ENCODE measurements around the gene OR10T2. TPM values are rescaled to one million over a fixed set of nuclear protein-coding genes. Genes with fewer than 3 reads are reported as not detected.
"Not testable (repeated sequence)": the region's sequence is repeated elsewhere in the genome, so short reads cannot be mapped to it uniquely, and the experiment has no call there.

The OR10T2 gene, protein sequence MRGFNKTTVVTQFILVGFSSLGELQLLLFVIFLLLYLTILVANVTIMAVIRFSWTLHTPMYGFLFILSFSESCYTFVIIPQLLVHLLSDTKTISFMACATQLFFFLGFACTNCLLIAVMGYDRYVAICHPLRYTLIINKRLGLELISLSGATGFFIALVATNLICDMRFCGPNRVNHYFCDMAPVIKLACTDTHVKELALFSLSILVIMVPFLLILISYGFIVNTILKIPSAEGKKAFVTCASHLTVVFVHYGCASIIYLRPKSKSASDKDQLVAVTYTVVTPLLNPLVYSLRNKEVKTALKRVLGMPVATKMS
- not detected in 2 replicates for total RNA-seq (2021)
- not detected for Bru-seq, nascent RNA
- not detected for BruChase-seq, experiment 1, labeled RNA remaining after a 2-hour chase
- not detected for BruChase-seq, experiment 2, labeled RNA remaining after a 6-hour chase
- long read RNA-seq = 0 reads

DNA sequence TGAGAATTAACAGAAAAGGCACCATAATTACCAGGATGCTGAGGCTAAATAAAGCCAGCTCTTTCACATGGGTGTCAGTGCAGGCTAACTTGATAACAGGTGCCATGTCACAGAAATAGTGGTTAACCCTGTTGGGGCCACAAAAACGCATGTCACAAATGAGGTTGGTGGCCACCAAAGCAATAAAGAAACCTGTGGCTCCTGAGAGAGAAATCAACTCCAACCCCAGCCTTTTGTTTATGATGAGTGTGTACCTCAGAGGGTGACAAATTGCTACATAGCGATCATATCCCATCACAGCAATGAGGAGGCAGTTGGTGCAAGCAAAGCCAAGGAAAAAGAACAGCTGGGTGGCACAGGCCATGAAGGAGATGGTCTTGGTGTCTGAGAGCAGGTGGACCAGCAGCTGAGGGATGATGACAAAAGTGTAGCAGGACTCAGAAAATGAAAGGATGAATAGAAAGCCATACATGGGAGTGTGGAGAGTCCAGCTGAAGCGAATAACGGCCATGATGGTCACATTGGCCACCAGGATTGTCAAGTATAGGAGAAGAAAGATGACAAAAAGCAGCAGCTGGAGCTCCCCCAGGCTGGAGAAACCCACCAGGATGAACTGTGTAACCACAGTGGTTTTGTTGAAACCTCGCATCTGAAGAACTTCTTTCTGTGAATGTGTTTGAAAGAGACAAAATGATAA, at the start of gene OR10T2:
Gene OR10T2 (minus strand): TSS at position 649 of the 697 bp plus-strand sequence. CDS start 0 bp downstream, at position 649.
- no peaks in the 10 kb centered on the region for H3K9me3 ChIP-seq (ENCODE audit: insufficient read depth, low read depth)
- no peak within 1 kb of the TSS for H3K4me3 ChIP-seq
- no peak for TF ChIP-seq EZH2 (IDR thresholded peaks at IDR 0.05; ENCODE audit: low read depth)
- TF ChIP-seq, protein P1, sequence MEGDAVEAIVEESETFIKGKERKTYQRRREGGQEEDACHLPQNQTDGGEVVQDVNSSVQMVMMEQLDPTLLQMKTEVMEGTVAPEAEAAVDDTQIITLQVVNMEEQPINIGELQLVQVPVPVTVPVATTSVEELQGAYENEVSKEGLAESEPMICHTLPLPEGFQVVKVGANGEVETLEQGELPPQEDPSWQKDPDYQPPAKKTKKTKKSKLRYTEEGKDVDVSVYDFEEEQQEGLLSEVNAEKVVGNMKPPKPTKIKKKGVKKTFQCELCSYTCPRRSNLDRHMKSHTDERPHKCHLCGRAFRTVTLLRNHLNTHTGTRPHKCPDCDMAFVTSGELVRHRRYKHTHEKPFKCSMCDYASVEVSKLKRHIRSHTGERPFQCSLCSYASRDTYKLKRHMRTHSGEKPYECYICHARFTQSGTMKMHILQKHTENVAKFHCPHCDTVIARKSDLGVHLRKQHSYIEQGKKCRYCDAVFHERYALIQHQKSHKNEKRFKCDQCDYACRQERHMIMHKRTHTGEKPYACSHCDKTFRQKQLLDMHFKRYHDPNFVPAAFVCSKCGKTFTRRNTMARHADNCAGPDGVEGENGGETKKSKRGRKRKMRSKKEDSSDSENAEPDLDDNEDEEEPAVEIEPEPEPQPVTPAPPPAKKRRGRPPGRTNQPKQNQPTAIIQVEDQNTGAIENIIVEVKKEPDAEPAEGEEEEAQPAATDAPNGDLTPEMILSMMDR (conservative IDR thresholded peaks at IDR 0.05) = no peak
- ChIA-PET POLR2A (ENCODE audit: unreplicated experiment) (no interaction called here), CTCF (no interaction called here)
- H3K36me3 ChIP-seq (ENCODE audit: low read depth) = no peaks in the 10 kb centered on the region
- no peak within 1 kb of the TSS for H2AFZ ChIP-seq
- no peaks in the 10 kb centered on the region for H3K4me1 ChIP-seq (replicated peaks; ENCODE audit: insufficient read depth)
- H3K9me2 ChIP-seq (ENCODE audit: insufficient read depth) = no peaks in the 10 kb centered on the region
- DNase-seq = no peak
- BruUV-seq (replicated peaks) = no TSS peak
- intact Hi-C loops (cut with micrococcal nuclease; ENCODE audit: unreplicated experiment) = no loop called here
- H3K27ac ChIP-seq = no peak within 1 kb of the TSS
- H3F3A ChIP-seq (ENCODE audit: insufficient read depth, low read depth) = no peaks in the 10 kb centered on the region
- H4K20me1 ChIP-seq (ENCODE audit: insufficient read depth) = no peaks in the 10 kb centered on the region
- no peak within 1 kb of the TSS for H3K4me2 ChIP-seq
- no peaks in the 10 kb centered on the region for H3K27me3 ChIP-seq (ENCODE audit: insufficient read depth, low read depth)
- no peaks in the 10 kb centered on the region for H3K79me2 ChIP-seq (ENCODE audit: low read depth)

DNA sequence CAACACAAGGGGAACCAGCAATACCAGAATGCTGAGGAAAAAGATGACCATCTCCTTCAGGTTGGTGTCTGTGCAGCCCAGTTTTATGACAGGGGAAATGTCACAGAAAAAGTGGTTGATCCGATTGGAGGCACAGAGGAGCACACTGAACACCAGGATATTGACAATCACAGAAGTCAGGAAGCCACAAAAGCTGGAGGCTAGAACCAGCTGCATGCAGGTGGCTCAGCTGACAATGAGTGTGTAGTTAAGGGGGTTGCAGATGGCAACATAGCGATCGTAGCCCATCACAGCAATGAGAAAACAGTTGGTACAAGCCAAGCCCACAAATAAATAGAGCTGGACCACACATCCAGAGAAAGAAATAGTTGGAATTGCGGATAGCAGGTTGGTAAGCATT, 46.1 kb upstream of the OR10T2 start:
- H3F3A ChIP-seq (ENCODE audit: insufficient read depth, low read depth) = no peaks in the 10 kb centered on the region
- no TSS peak for BruUV-seq (replicated peaks)

DNA sequence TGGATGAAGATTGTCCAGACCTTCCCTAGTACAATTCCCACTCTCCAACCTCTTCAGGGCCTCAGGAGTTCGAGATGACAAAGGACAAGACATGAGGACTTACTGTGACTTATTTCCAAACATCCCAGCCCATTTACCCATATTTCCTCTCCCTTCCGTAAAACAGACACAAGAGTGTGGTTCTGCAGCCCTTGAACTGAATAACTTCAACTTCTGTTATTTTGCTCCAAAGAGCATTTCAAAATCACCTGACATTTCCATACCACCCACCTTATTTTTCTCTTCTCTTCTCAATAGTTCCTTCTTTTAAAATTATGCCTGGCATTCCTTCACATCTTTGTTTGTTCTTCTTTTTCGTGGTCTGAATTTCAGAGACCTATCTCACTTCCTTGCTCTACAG, 35.5 kb upstream of the OR10T2 start:
- Histone ChIP-seq H4K20me1 (ENCODE audit: insufficient read depth) (no peaks in the 10 kb centered on the region; the same call in 1 of the 2 replicates), H2AFZ (no peak overlapping the region), H3K36me3 (ENCODE audit: low read depth) (no peaks in the 10 kb centered on the region), H3K9me3 (ENCODE audit: insufficient read depth, low read depth) (no peaks in the 10 kb centered on the region; the same call in 1 of the 2 replicates), H3K27me3 (ENCODE audit: insufficient read depth, low read depth) (no peaks in the 10 kb centered on the region), H3K4me2 (no peak overlapping the region), H3K9me2 (ENCODE audit: insufficient read depth) (no peaks in the 10 kb centered on the region), H3K27ac (no peak overlapping the region), H3F3A (ENCODE audit: insufficient read depth, low read depth) (no peaks in the 10 kb centered on the region), H3K4me3 (no peak overlapping the region), H3K4me1 (replicated peaks; ENCODE audit: insufficient read depth) (no peaks in the 10 kb centered on the region), H3K79me2 (ENCODE audit: low read depth) (no peaks in the 10 kb centered on the region)
- CTCF ChIA-PET = no interaction called here
- no TSS peak for BruUV-seq (replicated peaks)
- intact Hi-C loops (cut with micrococcal nuclease; ENCODE audit: unreplicated experiment) = no loop called here
- POLR2A ChIA-PET (ENCODE audit: unreplicated experiment) = no interaction called here
- TF ChIP-seq, protein P1 (conservative IDR thresholded peaks at IDR 0.05) = no peak
- no peak for TF ChIP-seq EZH2 (IDR thresholded peaks at IDR 0.05; ENCODE audit: low read depth)
- no peak for DNase-seq

More for the DNA sequence above, 46.1 kb upstream of the OR10T2 start:
- Histone ChIP-seq H3K4me3 (no peak overlapping the region), H4K20me1 (ENCODE audit: insufficient read depth) (no peaks in the 10 kb centered on the region), H3K27ac (no peak overlapping the region), H3K9me3 (ENCODE audit: insufficient read depth, low read depth) (no peaks in the 10 kb centered on the region), H2AFZ (no peak overlapping the region), H3K4me1 (replicated peaks; ENCODE audit: insufficient read depth) (no peaks in the 10 kb centered on the region), H3K27me3 (ENCODE audit: insufficient read depth, low read depth) (no peaks in the 10 kb centered on the region), H3K4me2 (no peak overlapping the region), H3K79me2 (ENCODE audit: low read depth) (no peaks in the 10 kb centered on the region), H3K36me3 (ENCODE audit: low read depth) (no peaks in the 10 kb centered on the region), H3K9me2 (ENCODE audit: insufficient read depth) (no peaks in the 10 kb centered on the region)
- intact Hi-C loops (cut with micrococcal nuclease; ENCODE audit: unreplicated experiment) = no loop called here
- no peak for DNase-seq
- no peak for TF ChIP-seq EZH2 (IDR thresholded peaks at IDR 0.05; ENCODE audit: low read depth)
- ChIA-PET POLR2A (ENCODE audit: unreplicated experiment) (no interaction called here), CTCF (no interaction called here)

DNA sequence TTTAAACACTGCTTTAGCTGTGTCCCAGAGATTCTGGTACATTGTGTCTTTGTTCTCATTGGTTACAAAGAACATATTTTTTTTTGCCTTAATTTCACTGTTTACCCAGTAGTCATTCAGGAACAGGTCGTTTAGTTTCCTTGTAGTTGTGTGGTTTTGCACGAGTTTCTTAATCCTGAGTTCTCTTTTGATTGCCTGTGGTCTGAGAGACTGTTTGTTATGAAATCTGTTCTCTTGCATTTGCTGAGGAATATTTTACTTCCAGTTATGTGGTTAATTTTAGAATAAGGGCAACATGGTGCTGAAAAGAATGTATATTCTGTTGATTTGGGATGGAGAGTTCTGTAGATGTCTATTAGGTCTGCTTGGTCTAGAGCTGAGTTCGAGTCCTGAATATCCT, 30.9 kb upstream of the OR10T2 start:
- intact Hi-C loops (cut with micrococcal nuclease; ENCODE audit: unreplicated experiment); H4K20me1 ChIP-seq (ENCODE audit: insufficient read depth); H3K9me2 ChIP-seq (ENCODE audit: insufficient read depth); H3K27ac ChIP-seq; H3K4me1 ChIP-seq (replicated peaks; ENCODE audit: insufficient read depth); H2AFZ ChIP-seq; H3K4me2 ChIP-seq; H3K4me3 ChIP-seq; H3F3A ChIP-seq (ENCODE audit: insufficient read depth, low read depth); BruUV-seq (replicated peaks); H3K27me3 ChIP-seq (ENCODE audit: insufficient read depth, low read depth); POLR2A ChIA-PET (ENCODE audit: unreplicated experiment); H3K9me3 ChIP-seq (ENCODE audit: insufficient read depth, low read depth); H3K79me2 ChIP-seq (ENCODE audit: low read depth); CTCF ChIA-PET; H3K36me3 ChIP-seq (ENCODE audit: low read depth); DNase-seq: not testable (repeated sequence)
